Measurements from ENCODE around the gene LYPLAL1.

DNA sequence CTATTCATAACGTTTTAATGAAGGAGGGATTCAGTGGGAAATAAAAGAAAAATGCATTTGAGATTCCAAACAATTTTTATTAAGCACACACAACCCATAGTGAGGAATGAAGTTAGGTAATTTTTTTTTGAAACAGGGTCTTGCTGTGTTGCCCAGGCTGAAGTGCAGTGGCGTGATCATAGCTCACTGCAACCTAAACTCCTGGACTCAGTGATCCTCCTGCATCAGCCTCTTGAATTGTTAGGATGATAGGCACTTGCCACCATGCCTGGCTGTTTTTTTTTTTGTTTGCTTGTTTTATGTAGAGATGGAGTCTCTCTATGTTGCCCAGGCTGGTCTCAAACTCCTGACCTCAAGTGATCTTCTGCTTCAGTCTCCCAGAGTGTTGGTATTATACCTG is 28.9 kb downstream of the LYPLAL1 start:
- TF ChIP-seq, protein P1, sequence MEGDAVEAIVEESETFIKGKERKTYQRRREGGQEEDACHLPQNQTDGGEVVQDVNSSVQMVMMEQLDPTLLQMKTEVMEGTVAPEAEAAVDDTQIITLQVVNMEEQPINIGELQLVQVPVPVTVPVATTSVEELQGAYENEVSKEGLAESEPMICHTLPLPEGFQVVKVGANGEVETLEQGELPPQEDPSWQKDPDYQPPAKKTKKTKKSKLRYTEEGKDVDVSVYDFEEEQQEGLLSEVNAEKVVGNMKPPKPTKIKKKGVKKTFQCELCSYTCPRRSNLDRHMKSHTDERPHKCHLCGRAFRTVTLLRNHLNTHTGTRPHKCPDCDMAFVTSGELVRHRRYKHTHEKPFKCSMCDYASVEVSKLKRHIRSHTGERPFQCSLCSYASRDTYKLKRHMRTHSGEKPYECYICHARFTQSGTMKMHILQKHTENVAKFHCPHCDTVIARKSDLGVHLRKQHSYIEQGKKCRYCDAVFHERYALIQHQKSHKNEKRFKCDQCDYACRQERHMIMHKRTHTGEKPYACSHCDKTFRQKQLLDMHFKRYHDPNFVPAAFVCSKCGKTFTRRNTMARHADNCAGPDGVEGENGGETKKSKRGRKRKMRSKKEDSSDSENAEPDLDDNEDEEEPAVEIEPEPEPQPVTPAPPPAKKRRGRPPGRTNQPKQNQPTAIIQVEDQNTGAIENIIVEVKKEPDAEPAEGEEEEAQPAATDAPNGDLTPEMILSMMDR (IDR thresholded peaks at IDR 0.05; ENCODE audit: poor library complexity) = no peak
- TF ChIP-seq EZH2 (IDR thresholded peaks at IDR 0.05; ENCODE audit: borderline replicate concordance) = no peak
